Choroid plexus epithelial cell (primary cell): Measurements from ENCODE around the gene MYO1G.

ENCODE experiments used
- DNase-seq: peaks from one replicate; pipeline ENCODE4 v3.0.0-alpha.2; 2010; ENCODE audit warnings: low read depth
- H3K4me3 ChIP-seq: 2 replicates; pipeline ENCODE4 v1.5.1; 2011; ENCODE audit warnings: low read depth, mild to moderate bottlenecking, control low read depth, low read length, moderate library complexity
- TF ChIP-seq, protein P1 (sequence below): conservative IDR thresholded peaks from 2 replicates; pipeline ENCODE4 v1.5.1; 2011; ENCODE audit warnings: low read depth, mild to moderate bottlenecking, control low read depth, inconsistent platforms, low read length, moderate library complexity

MYO1G gene

DNA sequence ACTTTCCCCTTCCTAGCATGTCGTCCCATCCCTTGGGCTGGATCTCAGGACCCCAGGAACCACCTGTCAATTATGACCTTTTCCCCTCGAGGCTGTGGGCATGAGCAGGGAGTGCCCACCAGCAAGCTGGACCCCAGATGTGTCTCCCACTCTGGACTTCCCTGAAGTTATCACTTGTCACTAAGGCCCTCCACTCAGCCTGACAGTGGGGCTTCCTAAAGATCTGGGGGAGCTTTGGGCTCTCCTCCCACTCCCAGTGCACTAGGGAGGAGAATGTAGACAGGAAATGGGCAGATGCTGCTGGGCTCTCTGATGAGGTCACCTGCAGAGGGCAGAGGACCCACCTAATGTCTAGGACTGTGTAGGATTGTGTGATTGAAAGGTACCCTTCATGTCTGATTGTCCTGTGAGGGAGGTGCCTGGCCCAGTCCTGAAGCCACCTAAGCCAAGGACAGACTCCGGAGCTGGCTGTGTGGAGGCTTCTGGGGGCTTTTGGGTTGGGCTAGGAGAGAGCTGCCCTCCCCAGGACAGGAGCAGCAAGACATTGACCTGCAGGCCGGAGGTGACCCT is 18.7 kb downstream of the MYO1G start:
- TF ChIP-seq, protein P1, sequence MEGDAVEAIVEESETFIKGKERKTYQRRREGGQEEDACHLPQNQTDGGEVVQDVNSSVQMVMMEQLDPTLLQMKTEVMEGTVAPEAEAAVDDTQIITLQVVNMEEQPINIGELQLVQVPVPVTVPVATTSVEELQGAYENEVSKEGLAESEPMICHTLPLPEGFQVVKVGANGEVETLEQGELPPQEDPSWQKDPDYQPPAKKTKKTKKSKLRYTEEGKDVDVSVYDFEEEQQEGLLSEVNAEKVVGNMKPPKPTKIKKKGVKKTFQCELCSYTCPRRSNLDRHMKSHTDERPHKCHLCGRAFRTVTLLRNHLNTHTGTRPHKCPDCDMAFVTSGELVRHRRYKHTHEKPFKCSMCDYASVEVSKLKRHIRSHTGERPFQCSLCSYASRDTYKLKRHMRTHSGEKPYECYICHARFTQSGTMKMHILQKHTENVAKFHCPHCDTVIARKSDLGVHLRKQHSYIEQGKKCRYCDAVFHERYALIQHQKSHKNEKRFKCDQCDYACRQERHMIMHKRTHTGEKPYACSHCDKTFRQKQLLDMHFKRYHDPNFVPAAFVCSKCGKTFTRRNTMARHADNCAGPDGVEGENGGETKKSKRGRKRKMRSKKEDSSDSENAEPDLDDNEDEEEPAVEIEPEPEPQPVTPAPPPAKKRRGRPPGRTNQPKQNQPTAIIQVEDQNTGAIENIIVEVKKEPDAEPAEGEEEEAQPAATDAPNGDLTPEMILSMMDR: no peak
- no peak for DNase-seq
- H3K4me3 ChIP-seq: no peak overlapping the region

DNA sequence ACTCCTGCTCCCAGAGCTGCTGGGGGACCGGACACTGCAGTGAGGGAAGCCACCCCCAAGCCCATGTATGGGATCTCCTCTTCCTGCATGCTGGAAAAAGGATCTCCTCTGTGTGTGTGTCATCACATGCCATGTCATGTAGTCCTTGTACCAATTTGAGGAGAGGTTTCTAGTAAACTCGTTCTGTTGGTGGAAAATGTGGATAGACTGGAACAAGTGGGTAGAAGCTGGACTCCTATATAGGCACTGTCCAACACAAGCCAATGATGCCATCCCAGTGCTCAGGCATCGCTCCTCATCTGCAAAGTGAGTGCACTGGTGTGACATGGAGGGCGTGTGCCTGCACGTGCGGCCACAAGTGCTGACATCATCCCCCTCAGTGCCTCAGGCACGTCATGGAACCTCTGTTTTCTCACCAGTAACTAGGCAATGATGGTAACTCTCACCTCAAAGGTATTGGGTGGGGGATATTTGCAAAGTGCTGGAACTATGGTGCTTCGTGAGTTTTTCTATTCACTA is 19.3 kb downstream of the MYO1G start:
- no peak for DNase-seq
- TF ChIP-seq, protein P1: no peak
- H3K4me3 ChIP-seq: no peak overlapping the region

DNA sequence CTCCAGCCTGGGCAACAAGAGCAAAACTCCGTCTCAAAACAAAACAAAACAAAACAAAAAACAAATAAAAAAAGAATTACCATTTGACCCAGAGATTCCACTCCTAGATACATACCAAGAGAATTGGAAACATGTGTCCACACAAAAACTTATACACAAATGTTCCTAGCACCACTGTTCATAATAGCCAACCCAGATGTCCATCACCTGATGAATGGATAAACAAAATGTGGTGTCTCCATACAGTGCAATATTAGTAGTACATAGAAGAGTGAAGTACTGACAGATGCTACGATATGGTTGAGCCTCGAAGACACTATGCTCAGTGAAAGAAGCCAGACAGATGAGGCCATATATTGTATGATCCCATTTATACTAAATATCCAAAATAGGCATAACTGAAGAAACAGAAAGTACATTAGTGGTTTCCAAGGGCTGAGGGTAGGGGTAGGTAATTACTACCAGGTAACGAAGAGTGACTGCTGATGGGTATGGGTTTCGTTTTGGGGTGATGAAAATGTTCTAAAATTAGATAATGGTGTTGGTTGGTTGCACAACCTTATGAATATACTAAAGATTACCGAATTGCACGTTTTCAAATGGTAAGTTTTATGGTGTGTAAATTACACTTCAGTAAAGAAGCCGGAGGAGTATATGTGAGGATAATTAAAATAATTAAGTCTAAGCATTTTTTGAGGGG is 20.0 kb downstream of the MYO1G start:
- TF ChIP-seq, protein P1: no peak
- DNase-seq: no peak
- H3K4me3 ChIP-seq: no peak overlapping the region

DNA sequence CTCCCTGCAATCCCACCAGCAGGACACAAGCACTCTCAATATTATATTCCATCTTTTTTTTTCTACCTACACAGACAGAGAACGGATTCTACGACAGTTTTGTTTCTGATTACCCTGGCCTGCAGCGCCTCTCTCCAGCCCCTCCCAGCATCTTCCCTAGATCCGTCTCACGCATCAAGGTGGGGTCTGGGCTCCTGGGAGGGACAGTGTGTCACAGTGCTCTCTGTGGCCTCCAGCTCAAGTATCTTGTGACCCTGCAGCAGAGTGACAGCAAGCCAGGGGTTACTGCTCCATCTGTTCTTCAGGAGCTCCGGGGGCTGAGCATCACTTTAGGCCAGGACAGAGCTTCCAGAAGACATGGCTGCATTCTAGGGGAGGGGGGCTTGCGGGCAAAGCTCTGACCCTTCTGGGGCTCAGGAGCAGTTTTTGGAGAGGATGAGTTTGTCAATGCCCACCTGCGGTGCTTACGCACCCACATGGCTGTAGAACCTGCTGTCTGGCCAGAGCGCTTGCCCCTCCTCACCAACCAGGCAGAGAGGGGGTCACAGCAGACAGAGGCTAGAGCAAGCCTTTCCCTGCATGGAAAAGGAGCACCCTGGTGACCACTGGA is 22.6 kb downstream of the MYO1G start:
- TF ChIP-seq, protein P1: no peak
- no peak overlapping the region for H3K4me3 ChIP-seq
- DNase-seq: no peak

DNA sequence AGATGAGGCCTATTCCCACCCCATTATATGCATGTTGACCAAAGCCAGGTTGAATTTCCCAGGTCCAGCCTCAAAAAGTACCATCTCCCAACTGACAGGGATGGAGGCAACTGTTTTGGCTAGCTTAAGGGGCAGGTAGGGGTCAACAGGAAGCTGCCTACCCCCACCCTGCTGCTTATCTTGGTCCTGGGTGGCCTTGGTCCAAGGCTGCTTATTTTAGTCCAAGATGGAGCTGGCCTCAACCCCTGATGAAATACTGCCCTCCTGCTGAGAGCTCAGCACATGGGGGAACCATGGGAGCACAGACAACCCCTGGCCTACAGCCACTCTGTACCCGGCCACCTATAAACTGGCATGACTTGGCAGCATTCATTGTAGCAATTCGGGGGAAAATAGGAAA is 23.1 kb downstream of the MYO1G start:
- TF ChIP-seq, protein P1: no peak
- H3K4me3 ChIP-seq: no peak overlapping the region
- peak; percentile 38 for DNase-seq

DNA sequence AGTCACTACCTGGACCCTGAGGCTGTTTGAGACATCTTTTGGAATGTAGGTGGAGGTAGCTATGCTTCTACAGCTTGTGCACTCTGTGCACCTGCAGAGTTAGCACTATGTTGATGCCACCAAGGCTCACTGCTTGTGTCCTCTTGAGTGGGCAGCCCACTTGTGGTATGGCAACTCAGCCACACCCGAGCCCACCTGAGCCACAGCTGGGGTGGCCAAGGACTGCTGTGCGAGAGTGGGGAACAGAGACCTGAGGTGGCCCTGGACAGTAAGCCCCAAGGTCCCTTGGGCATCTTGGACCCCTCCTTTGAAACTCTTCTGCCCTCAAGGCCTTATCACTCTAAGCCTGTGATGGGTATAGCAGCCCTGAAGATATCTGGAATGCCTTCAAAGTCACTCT is 25.7 kb downstream of the MYO1G start:
- no peak overlapping the region for H3K4me3 ChIP-seq
- DNase-seq: no peak
- TF ChIP-seq, protein P1: no peak
